Measurements from ENCODE around the gene PRR16.

The PRR16 gene

GRCh38 chr5:120464627-120465435, 731 bp downstream of the PRR16 start:
- no peak for DNase-seq

- DNase-seq = no peak
Measured at GRCh38 chr5:120465436-120465961, 1.4 kb downstream of the PRR16 start.

- DNase-seq = no peak
Measured at GRCh38 chr5:120466341-120467006, 2.4 kb downstream of the PRR16 start.

GRCh38 chr5:120471971-120472370, 7.9 kb downstream of the PRR16 start:
- DNase-seq = no peak

GRCh38 chr5:120472911-120473310, 8.8 kb downstream of the PRR16 start:
- no peak for DNase-seq

GRCh38 chr5:120473332-120473731, 9.2 kb downstream of the PRR16 start:
- no peak for DNase-seq

- no peak for DNase-seq
Measured at GRCh38 chr5:120476063-120476462, 12.0 kb downstream of the PRR16 start.

GRCh38 chr5:120479066-120479465, 15.0 kb downstream of the PRR16 start:
- DNase-seq = no peak

GRCh38 chr5:120499876-120500563, 35.9 kb downstream of the PRR16 start:
- DNase-seq = no peak

- DNase-seq = no peak
Measured at GRCh38 chr5:120502531-120502930, 38.4 kb downstream of the PRR16 start.

GRCh38 chr5:120503341-120503740, 39.2 kb downstream of the PRR16 start:
- DNase-seq = no peak

- no peak for DNase-seq
Measured at GRCh38 chr5:120504057-120504456, 40.0 kb downstream of the PRR16 start.

GRCh38 chr5:120507197-120507596, 43.1 kb downstream of the PRR16 start:
- DNase-seq = no peak

- DNase-seq = no peak
Measured at GRCh38 chr5:120507800-120508463, 43.8 kb downstream of the PRR16 start.

- DNase-seq = no peak
Measured at GRCh38 chr5:120509053-120509452, 45.0 kb downstream of the PRR16 start.

- no peak for DNase-seq
Measured at GRCh38 chr5:120510098-120510637, 46.1 kb downstream of the PRR16 start.

GRCh38 chr5:120510994-120511686, 47.0 kb downstream of the PRR16 start:
- no peak for DNase-seq

GRCh38 chr5:120512068-120512467, 48.0 kb downstream of the PRR16 start:
- DNase-seq = no peak

GRCh38 chr5:120512791-120513650, 48.9 kb downstream of the PRR16 start:
- DNase-seq = no peak

- DNase-seq = no peak
Measured at GRCh38 chr5:120516805-120517204, 52.7 kb downstream of the PRR16 start.

GRCh38 chr5:120517607-120518252, 53.6 kb downstream of the PRR16 start:
- no peak for DNase-seq
